NCI-H345 treated with DMSO at 0.1 percent for 48 hours (cell line): ENCODE results near the gene CYB5R4.
"Not testable (repeated sequence)": the region's sequence is repeated elsewhere in the genome, so short reads cannot be mapped to it uniquely, and the experiment has no call there.

Experiments used
- DNase-seq: peaks from one replicate; lab custom pipeline; 2025; ENCODE audit not compliant: unreplicated experiment; lab: John Stamatoyannopoulos, UW

Gene CYB5R4

DNA sequence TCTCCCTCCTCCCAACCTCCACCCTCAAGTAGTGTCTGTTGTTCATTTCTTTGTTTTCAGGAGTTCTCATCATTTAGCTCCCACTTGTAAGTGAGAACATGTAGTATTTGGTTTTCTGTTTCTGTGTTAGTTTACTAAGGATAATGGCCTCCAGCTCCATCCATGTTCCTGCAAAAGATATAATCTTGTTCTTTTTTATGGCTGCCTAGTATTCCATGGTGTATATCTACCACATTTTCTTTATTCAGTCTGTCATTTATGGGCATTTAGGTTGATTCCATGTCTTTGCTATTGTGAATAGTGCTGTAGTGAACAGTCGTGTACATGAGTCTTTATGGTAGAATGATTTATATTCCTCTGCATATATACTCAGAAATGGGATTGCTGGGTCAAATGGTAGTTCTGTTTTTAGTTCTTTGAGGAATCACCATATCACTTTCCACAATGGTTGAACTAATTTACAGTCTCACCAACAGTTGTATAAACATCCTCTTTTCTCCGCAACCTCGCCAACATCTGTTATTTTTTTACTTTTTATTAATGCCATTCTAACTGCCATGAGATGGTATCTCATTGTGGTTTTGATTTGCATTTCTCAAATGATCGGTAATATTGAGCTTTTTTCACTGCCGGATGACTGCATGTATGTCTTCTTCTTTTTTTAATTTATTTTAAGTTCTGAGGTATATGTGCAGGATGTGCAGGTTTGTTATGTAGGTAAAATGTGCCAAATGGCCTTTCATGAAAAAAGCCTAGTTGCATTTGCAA is 48.3 kb downstream of the CYB5R4 start:
- DNase-seq: not testable (repeated sequence)

DNA sequence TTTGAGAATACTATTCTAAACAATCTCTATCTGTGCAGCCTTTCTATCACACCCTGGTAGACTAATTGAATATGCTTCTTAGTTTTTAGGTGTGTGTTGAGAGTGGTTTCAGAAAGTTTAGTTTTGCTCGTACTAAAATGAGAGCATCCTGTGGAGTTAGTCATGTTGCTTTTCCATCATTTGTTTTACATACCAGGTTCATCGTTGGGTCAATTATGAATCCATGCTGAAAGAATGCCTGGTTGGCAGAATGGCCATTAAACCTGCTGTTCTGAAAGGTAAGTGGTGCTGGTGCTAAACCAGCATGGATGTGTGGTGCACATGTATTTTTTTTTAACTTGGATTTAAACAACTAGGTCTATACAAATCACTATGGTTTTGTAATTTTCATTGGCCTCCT is 49.3 kb downstream of the CYB5R4 start:
- no peak for DNase-seq

DNA sequence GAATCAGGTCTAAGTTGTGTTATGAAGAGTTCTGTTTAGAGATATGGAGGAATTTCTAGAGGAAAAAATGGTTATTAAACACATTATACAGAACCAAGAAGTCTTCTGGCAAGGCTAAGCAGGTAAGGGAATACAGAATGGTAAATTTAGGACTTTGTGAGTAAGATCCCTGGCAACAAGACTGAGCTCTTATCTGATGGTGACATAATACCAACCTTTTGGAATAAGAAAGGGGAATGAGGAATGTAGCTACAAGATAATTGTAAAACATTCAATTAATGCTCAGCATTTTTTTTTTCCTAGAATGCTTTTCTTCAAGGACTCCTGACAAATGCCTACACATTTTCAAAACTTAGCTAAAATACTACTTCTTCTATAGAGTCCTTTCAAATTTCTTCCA is 51.8 kb downstream of the CYB5R4 start:
- no peak for DNase-seq

DNA sequence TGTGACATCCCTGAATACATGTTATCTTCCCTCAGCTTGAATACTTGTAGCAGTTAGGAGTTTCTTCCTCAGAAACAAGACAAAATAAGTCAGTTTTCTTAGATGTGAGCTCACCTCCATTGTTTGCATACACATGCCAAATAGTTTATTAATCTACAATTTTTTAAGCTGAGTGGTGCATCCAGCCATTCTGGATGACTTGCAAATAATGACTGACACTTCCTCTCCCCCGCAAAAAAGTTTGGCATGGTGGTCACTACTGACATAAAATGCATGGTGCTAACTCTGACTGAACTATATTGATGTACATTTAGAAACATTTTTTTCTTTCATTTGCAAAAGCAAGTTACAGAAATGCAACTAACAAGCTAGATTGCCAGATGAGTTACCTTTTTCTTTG is 55.5 kb downstream of the CYB5R4 start:
- DNase-seq: no peak

DNA sequence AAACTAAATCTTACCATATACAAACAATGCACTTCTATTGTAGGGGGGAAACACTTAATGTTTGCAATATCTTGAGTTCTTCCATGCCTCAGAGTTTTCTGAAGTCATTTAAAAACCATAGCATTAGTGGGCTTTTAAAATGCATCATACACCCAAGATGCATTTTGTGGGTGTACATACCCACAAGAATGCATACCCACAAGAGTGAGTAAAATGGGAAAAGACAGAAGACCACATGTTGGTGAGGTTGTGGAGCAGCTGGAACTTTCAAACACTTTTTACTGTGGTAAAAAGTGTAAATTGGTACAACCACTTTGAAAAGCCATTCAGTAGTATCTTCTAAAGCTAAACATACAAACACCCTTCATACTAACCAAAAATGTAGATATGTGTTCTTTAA is 57.5 kb downstream of the CYB5R4 start:
- no peak for DNase-seq

DNA sequence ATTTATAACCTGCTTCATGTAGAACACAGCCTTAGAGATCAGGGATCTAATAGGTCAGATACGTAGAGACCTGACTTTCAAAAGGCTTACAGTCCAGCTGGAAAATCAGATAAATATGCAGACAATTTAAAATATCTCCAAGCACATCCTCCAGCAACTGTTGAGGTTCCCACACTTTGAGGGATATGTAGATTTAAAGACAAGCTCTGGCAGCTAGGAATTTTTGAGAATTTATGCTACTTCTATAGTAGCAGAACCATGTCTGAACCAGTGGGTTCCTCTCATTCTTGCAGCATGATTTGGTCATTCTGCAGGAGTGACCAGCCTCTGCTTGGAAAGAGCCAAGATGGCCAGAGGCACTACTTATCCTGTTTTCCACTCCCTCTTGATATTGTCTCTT is 60.5 kb downstream of the CYB5R4 start:
- no peak for DNase-seq

DNA sequence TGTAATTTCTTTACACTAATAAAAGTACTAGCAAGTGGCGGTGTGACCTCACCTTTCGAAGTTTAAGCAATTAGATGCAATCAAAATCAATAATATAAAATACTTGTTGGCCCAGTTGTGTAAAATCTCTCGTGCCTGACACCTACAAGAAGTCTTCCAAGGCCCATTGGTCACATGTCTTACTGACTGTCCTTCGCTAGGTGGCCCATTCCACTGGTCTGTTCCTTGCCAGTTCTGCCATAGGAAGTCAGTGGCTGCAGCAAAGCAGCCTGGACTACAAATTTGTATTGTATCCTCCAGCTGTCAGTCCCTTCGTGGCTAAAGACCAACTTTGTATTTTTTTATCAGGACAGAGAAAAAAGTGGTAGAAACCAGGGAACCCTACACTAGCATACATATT is 61.8 kb downstream of the CYB5R4 start:
- no peak for DNase-seq

DNA sequence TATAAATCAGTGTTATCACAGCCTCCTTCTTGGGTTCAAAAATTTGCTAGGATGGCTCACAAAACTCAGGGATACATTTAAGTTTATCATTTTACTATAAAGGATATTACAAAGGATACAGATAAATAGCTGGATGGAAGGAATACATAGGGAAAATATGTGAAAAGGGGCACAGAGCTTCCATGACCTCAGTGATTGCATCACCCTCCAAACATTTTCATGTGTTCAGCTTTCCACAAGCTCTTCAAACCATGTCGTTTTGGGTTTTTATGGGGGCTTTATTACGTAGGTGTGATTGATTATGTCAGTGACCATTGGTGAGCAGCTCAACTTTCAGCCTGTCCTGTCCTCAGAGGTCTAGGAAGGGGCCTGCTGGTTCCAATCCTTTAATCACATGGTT is 68.0 kb downstream of the CYB5R4 start:
- no peak for DNase-seq

DNA sequence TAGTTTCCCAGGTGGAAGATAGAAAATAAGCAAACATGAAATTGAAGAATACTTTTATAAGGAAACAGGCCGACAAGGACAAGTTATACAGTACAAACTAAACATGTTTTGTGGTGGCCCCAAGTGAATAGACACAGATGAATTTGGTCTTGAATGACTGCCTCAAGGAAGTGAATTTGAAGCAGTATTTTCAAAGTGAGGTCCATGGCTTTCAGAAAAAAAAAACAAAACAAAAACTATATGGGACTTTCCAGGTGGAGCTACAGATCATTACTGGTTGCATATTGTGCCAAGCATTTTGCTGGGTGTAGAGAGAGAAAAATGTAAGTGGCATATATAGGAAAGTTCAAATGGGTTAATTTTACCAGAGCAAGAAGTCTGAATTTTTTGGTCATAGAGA is 68.8 kb downstream of the CYB5R4 start:
- DNase-seq: no peak

DNA sequence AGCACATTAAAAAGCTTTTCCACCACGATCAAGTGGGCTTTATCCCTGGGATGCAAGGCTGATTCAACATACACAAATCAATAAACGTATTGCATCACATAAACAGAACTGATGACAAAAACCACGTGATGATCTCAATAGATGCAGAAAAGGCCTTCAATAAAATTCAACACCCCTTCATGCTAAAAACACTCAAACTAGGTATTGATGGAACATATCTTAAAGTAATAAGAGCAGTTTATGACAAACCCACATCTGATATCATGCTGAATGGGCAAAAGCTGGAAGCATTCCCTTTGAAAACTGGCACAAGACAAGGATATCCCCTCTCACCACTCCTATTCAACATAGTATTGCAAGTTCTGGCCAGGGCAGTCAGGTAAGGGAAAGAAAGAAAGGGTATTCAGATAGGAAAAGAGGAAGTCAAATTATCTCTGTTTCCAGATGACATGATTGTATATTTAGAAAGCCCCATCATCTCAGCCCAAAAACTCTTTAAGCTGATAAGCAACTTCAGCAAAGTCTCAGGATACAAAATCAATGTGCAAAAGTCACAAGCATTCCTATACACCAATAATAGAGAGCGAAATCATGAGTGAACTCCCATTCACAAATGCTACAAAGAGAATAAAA is 86.8 kb downstream of the CYB5R4 start:
- not testable (repeated sequence) for DNase-seq

DNA sequence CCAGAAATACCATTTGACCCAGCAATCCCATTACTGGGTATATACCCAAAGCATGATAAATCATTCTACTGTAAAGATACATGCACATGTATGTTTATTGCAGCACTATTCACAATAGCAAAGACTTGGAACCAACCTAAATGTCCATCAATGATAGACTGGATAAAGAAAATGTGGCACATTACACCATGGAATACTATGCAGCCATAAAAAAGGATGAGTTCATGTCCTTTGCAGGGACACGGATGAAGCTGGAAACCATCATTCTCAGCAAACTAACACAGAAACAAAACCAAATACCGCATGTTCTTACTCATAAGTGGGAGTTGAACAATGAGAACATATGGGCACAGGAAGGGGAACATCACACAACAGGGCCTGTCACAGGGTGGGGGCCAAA is 88.5 kb downstream of the CYB5R4 start:
- DNase-seq: not testable (repeated sequence)

DNA sequence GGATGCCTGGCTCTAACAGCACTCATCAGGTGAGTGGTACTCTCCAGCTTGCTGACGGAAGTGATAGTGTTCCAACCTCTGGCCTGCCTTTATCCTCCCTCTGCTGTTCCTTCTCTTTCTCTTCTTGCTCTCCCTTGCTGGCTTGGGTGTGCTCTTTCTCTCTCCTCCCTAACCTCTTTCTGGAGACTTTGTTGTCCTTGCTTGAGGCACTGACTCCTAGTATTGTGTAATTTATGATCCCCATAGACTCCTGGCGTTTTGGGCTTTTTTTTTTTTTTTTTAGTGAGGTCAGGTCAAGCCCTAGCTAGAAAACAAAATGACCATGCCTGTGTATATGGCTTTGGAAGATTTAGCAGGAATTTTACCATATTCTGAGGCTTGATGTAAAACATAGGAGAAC is 89.4 kb downstream of the CYB5R4 start:
- DNase-seq: no peak

DNA sequence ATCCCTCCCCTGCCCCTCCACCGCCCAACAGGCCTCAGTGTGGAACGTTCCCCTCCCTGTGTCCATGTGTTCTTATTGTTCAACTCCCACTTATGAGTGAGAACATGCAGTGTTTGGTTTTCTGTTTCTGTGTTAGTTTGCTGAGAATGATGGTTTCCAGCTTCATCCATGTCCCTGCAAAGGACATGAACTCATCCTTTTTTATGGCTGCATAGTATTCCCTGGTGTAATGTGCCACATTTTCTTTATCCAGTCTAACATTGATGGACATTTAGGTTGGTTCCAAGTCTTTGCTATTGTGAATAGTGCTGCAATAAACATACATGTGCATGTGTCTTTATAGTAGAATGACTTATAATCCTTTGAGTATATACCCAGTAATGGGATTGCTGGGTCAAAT is 91.9 kb downstream of the CYB5R4 start:
- not testable (repeated sequence) for DNase-seq

DNA sequence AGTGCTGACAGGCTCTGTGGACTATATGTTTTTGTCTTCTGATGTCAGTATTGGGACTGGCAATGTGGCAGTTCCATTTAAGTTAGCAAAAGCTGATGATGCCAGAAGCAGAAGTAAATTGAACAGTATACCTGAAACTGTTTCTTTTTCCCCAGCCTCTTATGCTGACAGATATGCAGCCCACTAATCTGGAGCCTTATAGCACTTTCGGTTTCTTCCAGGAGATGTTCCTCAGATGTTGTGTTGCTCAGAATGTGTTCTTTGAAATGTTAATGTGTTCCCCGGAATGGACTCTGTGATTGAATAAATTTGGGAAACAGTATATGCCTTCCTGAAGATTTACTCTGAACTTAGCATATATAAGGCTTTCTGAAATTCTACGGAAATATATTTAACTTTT is 93.3 kb downstream of the CYB5R4 start:
- no peak for DNase-seq

DNA sequence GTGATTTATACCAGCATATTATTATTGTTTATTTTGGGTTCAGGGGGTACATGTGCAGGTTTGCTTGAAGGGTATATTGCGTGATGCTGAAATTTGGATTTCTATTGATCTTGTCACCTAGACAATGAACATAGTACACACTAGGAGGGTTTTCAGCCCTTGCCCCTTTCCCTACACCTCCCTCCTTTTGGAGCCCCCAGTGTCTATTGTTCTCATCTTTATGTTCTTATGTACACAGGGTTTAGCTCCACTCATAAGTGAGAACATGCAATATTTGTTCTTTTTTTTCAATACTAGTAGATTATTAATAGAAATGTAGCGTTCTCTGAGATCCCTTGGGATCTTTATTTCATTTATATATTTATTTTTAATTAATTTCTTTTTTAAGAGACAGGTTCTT is 94.9 kb downstream of the CYB5R4 start:
- DNase-seq: no peak

DNA sequence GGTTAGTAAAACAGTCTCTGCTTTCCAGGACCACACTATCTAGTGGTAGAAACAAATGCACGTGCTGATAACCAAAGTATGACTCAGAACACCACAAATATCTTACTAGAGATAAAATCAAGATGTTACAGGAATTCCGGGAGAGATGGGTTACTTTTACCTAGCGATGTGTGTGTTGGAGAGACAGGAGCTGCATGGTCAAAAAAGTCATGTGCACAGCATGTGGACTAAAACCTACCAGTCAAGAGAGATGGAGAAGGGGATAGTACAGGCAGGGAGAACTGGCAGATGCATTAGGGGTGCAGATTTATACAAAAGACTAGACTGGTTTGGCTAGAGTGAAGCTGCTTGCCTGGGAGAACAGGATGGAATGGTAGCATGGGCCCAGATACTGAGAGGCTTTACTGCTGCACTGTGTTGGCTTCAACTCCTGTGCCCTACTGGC is 98.8 kb downstream of the CYB5R4 start:
- no peak for DNase-seq

DNA sequence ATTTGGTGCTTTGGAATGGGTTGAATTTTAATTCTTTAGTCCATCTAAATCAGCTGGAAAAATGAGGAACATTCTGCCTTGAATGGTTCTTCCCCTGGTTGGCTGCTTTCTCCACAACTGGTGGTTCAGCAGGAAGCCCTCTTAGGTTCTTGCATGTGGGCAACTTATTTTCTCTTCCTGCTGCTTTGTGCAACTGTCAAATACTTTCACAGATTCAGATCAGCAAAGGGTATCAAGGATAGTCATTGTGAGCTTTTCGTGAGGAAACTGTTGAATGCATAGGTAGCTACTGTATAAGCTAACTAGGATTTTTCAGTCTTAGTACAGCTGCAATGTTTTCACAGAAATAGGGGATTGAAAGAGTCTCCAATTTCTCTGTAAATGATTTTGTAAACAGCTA is 101.2 kb downstream of the CYB5R4 start:
- DNase-seq: no peak

DNA sequence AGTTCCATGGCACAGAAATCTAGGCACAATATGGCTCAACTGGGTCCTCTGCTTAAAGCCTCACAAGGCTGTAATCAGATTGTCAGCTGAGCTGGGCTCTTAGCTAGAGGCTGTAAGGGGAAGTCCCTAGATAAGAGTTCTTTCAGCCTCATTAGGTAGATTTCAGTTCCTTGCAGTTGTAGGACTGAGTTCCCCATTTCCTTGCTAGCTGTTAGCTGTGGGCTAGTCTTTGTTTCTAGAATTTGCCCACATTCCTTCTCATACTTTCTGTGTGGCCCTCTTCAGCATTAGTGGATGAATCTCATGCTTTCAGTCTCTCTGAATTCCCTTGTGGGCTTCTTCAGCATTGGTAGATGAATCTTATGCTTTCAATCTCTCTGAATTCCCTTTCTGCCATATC is 103.1 kb downstream of the CYB5R4 start:
- no peak for DNase-seq

DNA sequence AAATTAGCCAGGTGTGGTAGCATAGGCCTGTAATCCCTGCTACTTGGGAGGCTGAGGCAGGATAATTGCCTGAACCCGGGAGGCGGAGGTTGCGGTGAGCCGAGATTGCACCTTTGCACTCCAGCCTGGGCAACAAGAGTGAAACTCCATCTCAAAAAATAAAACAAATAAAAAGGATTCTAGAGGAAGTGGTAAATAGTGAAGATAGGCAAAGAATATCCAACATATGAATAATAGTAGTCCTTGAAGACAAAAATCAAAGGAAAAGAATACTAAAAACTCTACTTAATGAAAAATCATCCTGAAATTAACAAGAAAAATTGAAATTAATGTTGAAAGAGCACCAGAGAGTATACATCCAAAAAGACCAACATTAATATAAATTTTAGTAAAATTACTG is 107.0 kb downstream of the CYB5R4 start:
- DNase-seq: no peak

DNA sequence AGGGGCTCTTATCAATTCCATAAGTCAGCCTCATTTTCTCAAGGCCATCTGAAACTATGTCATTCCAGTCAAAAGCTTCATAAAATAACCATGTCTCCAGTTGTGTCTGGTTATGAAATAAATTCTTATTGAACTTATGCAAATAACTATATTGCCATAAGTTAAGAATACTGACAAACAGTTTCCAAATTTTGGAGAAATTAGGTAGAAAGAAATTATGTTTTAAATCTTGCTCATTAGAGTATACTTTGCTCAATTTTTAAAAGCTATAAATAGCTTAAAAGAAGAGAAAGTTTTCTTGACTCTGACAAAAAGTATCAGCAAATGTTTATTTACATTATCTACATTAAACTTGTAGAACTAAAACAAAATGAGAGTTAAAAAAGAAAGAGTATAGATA is 111.1 kb downstream of the CYB5R4 start:
- DNase-seq: no peak

DNA sequence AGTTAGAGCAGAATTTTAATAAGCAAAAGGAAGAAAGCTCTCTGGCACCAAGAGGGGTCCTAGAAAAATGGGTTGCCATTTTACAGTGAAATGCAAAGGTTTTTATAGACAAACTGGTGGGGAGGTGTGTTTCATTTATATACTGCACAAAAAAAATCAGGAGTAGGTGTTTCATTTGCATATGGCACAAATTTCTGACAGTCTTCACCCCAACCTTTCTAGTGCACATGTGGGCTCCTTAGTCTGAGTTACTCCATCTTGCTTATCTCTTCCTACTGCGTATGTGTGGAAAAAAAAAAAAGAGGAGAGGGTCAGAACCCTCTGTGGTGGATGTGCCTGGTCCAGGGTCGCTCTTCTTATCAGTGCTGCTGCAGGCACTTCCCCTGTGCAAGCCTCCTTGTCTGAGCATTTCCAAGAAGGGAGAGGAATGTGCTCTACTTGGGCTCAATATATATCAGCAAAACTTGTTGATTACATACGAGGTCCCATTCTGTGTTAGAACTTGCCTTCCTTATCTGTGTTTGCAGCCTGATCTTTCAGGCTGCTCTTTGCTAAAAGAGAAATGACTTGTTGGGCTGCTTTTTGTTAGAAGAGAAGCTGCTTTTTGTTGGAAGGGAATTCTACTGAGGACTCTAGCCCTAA is 115.0 kb downstream of the CYB5R4 start:
- DNase-seq: no peak

DNA sequence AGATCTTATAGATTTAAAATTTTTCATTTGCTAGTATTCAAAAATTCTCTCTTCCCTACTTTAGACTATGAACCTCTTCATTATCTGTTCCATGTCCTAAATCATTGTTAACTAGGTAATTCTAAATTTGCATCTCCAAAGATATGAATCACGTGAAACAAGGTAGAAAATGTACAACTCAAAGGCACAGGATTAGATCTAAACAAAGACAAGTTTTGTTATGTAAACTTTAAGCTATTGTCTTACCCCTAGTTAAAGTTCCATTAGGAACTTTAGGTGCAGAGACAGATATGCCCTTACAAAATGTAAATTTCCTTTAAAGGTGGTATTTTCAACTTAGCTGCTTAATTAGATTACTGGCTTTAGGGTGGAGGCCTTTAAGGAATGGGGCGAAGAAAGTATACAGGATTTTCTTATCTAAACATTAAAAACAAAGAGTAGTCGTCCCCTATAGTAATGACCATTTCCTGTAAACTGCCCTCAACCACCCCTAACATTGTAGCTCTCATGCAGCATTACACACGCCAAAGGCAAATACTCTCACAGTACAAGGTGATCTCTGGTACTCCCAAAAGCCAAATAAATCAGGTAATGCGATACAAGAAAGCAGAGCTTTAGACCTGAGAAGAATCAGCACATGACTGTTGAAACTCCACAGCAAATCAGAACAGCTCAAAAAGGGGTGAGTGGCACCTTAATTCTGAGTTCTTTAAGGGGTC is 116.7 kb downstream of the CYB5R4 start:
- DNase-seq: no peak
